Measurements from ENCODE around the gene SENP2.
"Not testable (repeated sequence)": the region's sequence is repeated elsewhere in the genome, so short reads cannot be mapped to it uniquely, and the experiment has no call there.

The SENP2 gene

GRCh38 chr3:185648396-185648795, 62.3 kb downstream of the SENP2 start:
- no peak for DNase-seq

- DNase-seq: peak in 1 of 2 donors; percentile 19
These were observed 63.3 kb downstream of the SENP2 start for GRCh38 chr3:185649414-185649813.

GRCh38 chr3:185651971-185652370, 65.9 kb downstream of the SENP2 start:
- DNase-seq: no peak

- DNase-seq: no peak
These were observed 68.1 kb downstream of the SENP2 start for GRCh38 chr3:185653949-185654757.

GRCh38 chr3:185654758-185655145, 68.7 kb downstream of the SENP2 start:
- no peak for DNase-seq

GRCh38 chr3:185655426-185656320, 69.6 kb downstream of the SENP2 start:
- DNase-seq: no peak

GRCh38 chr3:185656321-185656840, 70.3 kb downstream of the SENP2 start:
- no peak for DNase-seq

- no peak for DNase-seq
These were observed 71.1 kb downstream of the SENP2 start for GRCh38 chr3:185657211-185657610.

GRCh38 chr3:185657691-185658503, 71.8 kb downstream of the SENP2 start:
- DNase-seq: no peak

- peak; percentile 17 to 48 for DNase-seq
These were observed 72.4 kb downstream of the SENP2 start for GRCh38 chr3:185658504-185658912.

- DNase-seq: no peak
These were observed 72.8 kb downstream of the SENP2 start for GRCh38 chr3:185658943-185659342.

GRCh38 chr3:185659942-185660921, 74.1 kb downstream of the SENP2 start:
- peak; percentile 83 to 85 for DNase-seq

GRCh38 chr3:185661296-185661695, 75.2 kb downstream of the SENP2 start:
- DNase-seq: not testable (repeated sequence)

GRCh38 chr3:185661772-185662171, 75.7 kb downstream of the SENP2 start:
- DNase-seq: no peak

GRCh38 chr3:185663929-185664328, 77.8 kb downstream of the SENP2 start:
- DNase-seq: no peak

- DNase-seq: no peak
These were observed 81.5 kb downstream of the SENP2 start for GRCh38 chr3:185667574-185667973.

- DNase-seq: peak; percentile 65 to 75
These were observed 91.2 kb downstream of the SENP2 start for GRCh38 chr3:185677146-185677829.

GRCh38 chr3:185678027-185678426, 91.9 kb downstream of the SENP2 start:
- no peak for DNase-seq

- no peak for DNase-seq
These were observed 94.1 kb downstream of the SENP2 start for GRCh38 chr3:185680231-185680630.

All from inflammatory macrophage (primary cell).